HepG2 (cell line): ENCODE results near the gene TGM2. TPM values are rescaled to one million over a fixed set of nuclear protein-coding genes. Genes with fewer than 3 reads are reported as not detected.

Experiments
- ARID2 ChIP-seq: sonication (generic); formaldehyde crosslinking; IDR thresholded peaks from 2 replicates; pipeline ENCODE4 v1.8.1; 2022; ENCODE audit warnings: mild to moderate bottlenecking, missing genetic modification reagents, borderline replicate concordance
- ARNT ChIP-seq: fragments of 450-650 bp; IDR thresholded peaks from 2 replicates; pipeline ENCODE4 v1.6.1; 2017
- CBX2 ChIP-seq, 2 experiments: fragments of 200-600 bp in 1 of 2; sonication (generic); formaldehyde crosslinking in 1 of 2; IDR thresholded peaks; 2 replicates each; pipeline versions ENCODE4 v1.7.0 to v1.8.1; 2018 to 2022; ENCODE audit warnings: low read depth in 2 of 2, low read length in 1 of 2, mild to moderate bottlenecking in 1 of 2, missing genetic modification reagents in 1 of 2
- HNRNPL ChIP-seq: fragments of 200-400 bp; formaldehyde crosslinking; IDR thresholded peaks from 2 replicates; pipeline ENCODE4 v1.6.1; 2017; ENCODE audit warnings: mild to moderate bottlenecking, low read depth, low read length
- KLF12 ChIP-seq: sonication (generic); formaldehyde crosslinking; IDR thresholded peaks from 2 replicates; pipeline ENCODE4 v1.4.0; 2020; ENCODE audit warnings: missing genetic modification reagents, borderline replicate concordance
- ZBTB7B ChIP-seq: sonication (generic); formaldehyde crosslinking; IDR thresholded peaks from 2 replicates; pipeline ENCODE4 v1.4.0; 2020; ENCODE audit warnings: missing genetic modification reagents
- ZFAT ChIP-seq: sonication (generic); formaldehyde crosslinking; conservative IDR thresholded peaks from 2 replicates; pipeline ENCODE4 v1.8.1; 2023; ENCODE audit warnings: missing genetic modification reagents, inconsistent platforms
- ZNF749 ChIP-seq: sonication (generic); formaldehyde crosslinking; IDR thresholded peaks from 2 replicates; pipeline ENCODE4 v1.8.0; 2022; ENCODE audit warnings: mild to moderate bottlenecking, missing genetic modification reagents, moderate library complexity, borderline replicate concordance
- ZNF781 ChIP-seq: sonication (generic); formaldehyde crosslinking; IDR thresholded peaks from 2 replicates; pipeline ENCODE4 v1.5.1; 2020; ENCODE audit warnings: borderline replicate concordance, mild to moderate bottlenecking, missing genetic modification reagents; ENCODE audit errors: not compliant biosample characterization
- polyA plus RNA-seq, 8 experiments: library from polyadenylated mRNA; depleted of rRNA in 3 of 8; stranded (reverse) in 7 of 8; unstranded in 1 of 8; fragments of >200 nt; fragmentation: Illumina TruSeq in 4 of 8; extraction: Trizol in 4 of 8; gene quantifications; 2 replicates each; pipeline versions ENCODE4 v1.2.1 to v1.2.3, GENCODE V29; 2011 to 2016; ENCODE audit warnings: low read depth in 4 of 8, missing spikeins in 1 of 8, mixed read lengths in 1 of 8; ENCODE audit not compliant: insufficient read depth in 1 of 8
- total RNA-seq, 5 experiments: library from RNA; depleted of rRNA; stranded (reverse); fragments of >200 nt; fragmentation: Illumina TruSeq; extraction: Trizol; gene quantifications; 2 replicates each; pipeline ENCODE4 v1.2.3, GENCODE V29; 2016; ENCODE audit warnings: low read depth in 1 of 5
- TF ChIP-seq, protein P1 (sequence below): IDR thresholded peaks from 2 replicates; pipeline ENCODE4 v1.4.0; 2020; ENCODE audit warnings: mild to moderate bottlenecking, missing genetic modification reagents
- TF ChIP-seq, protein P2 (sequence below): sonication (generic); formaldehyde crosslinking; IDR thresholded peaks from 2 replicates; pipeline ENCODE4 v1.4.0; 2020; ENCODE audit warnings: missing genetic modification reagents
- TF ChIP-seq, protein P3 (sequence below): conservative IDR thresholded peaks from 2 replicates; pipeline ENCODE4 v1.6.1; 2018; ENCODE audit warnings: missing genetic modification reagents
- TF ChIP-seq, protein P4 (sequence below): sonication (generic); formaldehyde crosslinking; IDR thresholded peaks from 2 replicates; pipeline ENCODE4 v1.8.1; 2023; ENCODE audit warnings: mild to moderate bottlenecking, missing genetic modification reagents, borderline replicate concordance
- TF ChIP-seq, protein P5 (sequence below), 2 experiments: sonication (generic) in 1 of 2; formaldehyde crosslinking in 1 of 2; IDR thresholded peaks; 2 replicates each; pipeline versions ENCODE4 v1.4.0 to v1.6.1; 2016 to 2020; ENCODE audit warnings: borderline replicate concordance in 1 of 2, low read depth in 1 of 2, mild to moderate bottlenecking in 1 of 2, missing genetic modification reagents in 1 of 2

Gene TGM2
- total and polyA plus RNA-seq, 2 of the 13 experiments (the other 11 are each of a cell fraction or from before 2014, with no cell fraction given), result 4.2 to 46.4 TPM

DNA sequence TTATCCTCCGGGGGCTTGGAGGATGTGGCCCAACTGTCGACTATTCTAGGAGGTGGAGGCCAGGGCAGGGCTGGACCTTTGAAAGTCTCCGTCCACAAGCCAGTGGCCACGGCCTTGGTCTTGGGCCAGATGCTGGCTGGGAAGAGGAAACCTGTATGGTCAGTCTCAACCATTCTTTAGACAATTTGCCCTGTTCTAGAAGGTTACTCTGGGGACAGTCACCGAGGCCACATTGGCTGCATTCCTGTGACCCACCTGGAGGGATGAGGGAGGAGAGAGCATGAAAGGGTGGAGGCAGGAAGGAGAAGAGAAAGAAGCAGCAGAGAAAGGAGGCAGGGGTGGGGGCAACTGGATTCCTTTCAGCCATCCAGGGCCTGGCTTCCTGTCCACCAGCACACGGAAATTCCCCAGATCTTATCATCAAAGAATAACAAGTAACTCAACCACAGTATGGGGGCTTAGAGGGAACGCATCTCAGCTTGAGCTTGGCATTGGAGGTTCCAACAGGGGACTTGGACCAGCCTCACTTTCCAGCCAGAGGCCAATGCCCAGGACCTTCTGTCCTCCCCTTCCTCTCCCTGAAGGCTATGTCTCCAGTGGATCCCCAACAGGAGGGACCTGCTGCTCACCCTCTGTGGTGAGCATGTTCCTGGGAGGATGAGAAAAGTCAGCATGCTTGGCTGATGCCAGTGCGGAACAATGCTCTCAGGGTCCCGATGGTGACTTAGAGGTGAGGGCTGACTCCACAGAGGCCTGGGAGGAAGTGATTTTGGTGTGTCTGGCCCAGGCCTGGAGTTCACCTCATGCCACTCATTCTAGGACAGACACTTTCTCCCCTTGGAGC lies 30.4 kb downstream of the TGM2 start (continued):
- TF ChIP-seq, protein P1, sequence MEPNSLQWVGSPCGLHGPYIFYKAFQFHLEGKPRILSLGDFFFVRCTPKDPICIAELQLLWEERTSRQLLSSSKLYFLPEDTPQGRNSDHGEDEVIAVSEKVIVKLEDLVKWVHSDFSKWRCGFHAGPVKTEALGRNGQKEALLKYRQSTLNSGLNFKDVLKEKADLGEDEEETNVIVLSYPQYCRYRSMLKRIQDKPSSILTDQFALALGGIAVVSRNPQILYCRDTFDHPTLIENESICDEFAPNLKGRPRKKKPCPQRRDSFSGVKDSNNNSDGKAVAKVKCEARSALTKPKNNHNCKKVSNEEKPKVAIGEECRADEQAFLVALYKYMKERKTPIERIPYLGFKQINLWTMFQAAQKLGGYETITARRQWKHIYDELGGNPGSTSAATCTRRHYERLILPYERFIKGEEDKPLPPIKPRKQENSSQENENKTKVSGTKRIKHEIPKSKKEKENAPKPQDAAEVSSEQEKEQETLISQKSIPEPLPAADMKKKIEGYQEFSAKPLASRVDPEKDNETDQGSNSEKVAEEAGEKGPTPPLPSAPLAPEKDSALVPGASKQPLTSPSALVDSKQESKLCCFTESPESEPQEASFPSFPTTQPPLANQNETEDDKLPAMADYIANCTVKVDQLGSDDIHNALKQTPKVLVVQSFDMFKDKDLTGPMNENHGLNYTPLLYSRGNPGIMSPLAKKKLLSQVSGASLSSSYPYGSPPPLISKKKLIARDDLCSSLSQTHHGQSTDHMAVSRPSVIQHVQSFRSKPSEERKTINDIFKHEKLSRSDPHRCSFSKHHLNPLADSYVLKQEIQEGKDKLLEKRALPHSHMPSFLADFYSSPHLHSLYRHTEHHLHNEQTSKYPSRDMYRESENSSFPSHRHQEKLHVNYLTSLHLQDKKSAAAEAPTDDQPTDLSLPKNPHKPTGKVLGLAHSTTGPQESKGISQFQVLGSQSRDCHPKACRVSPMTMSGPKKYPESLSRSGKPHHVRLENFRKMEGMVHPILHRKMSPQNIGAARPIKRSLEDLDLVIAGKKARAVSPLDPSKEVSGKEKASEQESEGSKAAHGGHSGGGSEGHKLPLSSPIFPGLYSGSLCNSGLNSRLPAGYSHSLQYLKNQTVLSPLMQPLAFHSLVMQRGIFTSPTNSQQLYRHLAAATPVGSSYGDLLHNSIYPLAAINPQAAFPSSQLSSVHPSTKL, result peak; percentile 58; the same call in 1 of the 2 replicates
- no peak for TF ChIP-seq ARNT
- TF ChIP-seq, protein P2, sequence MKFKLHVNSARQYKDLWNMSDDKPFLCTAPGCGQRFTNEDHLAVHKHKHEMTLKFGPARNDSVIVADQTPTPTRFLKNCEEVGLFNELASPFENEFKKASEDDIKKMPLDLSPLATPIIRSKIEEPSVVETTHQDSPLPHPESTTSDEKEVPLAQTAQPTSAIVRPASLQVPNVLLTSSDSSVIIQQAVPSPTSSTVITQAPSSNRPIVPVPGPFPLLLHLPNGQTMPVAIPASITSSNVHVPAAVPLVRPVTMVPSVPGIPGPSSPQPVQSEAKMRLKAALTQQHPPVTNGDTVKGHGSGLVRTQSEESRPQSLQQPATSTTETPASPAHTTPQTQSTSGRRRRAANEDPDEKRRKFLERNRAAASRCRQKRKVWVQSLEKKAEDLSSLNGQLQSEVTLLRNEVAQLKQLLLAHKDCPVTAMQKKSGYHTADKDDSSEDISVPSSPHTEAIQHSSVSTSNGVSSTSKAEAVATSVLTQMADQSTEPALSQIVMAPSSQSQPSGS (CRISPR knock-in tag), result 0 out of 2 replicates have a peak, but pooled peaks have one; percentile 7
- no peak for TF ChIP-seq ZFAT (CRISPR knock-in tag)
- no peak for TF ChIP-seq CBX2 (IDR thresholded peaks at IDR 0.05; ENCODE audit: low read depth, low read length)
- TF ChIP-seq CBX2 (CRISPR knock-in tag; IDR thresholded peaks at IDR 0.05; ENCODE audit: low read depth), result 0 out of 2 replicates have a peak, but pooled peaks have one; percentile 49
- TF ChIP-seq ARID2, result peak; percentile 51; the same call in 1 of the 2 replicates
- TF ChIP-seq, protein P3, sequence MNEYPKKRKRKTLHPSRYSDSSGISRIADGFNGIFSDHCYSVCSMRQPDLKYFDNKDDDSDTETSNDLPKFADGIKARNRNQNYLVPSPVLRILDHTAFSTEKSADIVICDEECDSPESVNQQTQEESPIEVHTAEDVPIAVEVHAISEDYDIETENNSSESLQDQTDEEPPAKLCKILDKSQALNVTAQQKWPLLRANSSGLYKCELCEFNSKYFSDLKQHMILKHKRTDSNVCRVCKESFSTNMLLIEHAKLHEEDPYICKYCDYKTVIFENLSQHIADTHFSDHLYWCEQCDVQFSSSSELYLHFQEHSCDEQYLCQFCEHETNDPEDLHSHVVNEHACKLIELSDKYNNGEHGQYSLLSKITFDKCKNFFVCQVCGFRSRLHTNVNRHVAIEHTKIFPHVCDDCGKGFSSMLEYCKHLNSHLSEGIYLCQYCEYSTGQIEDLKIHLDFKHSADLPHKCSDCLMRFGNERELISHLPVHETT (CRISPR knock-in tag), result no peak
- TF ChIP-seq ZNF749, result no peak
- TF ChIP-seq ZNF781 (CRISPR knock-in tag), result peak; percentile 33
- TF ChIP-seq, protein P4, sequence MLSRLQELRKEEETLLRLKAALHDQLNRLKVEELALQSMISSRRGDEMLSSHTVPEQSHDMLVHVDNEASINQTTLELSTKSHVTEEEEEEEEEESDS (CRISPR knock-in tag), result no peak
- peak; percentile 63; the same call in 1 of the 2 replicates for TF ChIP-seq ZBTB7B (CRISPR knock-in tag)
- TF ChIP-seq, protein P5, sequence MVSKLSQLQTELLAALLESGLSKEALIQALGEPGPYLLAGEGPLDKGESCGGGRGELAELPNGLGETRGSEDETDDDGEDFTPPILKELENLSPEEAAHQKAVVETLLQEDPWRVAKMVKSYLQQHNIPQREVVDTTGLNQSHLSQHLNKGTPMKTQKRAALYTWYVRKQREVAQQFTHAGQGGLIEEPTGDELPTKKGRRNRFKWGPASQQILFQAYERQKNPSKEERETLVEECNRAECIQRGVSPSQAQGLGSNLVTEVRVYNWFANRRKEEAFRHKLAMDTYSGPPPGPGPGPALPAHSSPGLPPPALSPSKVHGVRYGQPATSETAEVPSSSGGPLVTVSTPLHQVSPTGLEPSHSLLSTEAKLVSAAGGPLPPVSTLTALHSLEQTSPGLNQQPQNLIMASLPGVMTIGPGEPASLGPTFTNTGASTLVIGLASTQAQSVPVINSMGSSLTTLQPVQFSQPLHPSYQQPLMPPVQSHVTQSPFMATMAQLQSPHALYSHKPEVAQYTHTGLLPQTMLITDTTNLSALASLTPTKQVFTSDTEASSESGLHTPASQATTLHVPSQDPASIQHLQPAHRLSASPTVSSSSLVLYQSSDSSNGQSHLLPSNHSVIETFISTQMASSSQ (IDR thresholded peaks at IDR 0.05; ENCODE audit: low read depth), result no peak
- TF ChIP-seq, protein P5 (CRISPR knock-in tag; IDR thresholded peaks at IDR 0.05; ENCODE audit: borderline replicate concordance), result 0 out of 2 replicates have a peak, but pooled peaks have one; percentile 36
- TF ChIP-seq HNRNPL, result no peak
- TF ChIP-seq KLF12 (CRISPR knock-in tag), result no peak
